ENCODE data around the gene INPP5B.

DNA sequence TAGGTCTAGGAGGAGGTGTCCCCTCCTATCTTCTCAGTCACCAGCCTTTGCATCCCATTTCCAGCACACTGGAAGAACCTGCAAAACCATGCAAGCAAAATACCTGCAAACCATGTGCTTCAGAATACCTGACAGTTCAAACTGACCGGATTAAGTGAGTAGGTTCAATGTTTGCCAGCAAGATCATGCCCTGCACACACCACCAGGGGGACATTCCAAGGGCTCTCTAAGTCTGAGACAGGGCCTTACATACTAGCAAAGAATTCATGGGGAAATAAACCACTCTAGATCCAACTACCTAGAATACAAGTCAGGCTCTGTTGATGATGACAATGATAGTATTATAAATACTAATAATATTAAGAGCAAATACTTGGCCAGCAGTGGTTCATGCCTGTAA lies 27.6 kb downstream of the INPP5B start:
- TF ChIP-seq, protein P1, sequence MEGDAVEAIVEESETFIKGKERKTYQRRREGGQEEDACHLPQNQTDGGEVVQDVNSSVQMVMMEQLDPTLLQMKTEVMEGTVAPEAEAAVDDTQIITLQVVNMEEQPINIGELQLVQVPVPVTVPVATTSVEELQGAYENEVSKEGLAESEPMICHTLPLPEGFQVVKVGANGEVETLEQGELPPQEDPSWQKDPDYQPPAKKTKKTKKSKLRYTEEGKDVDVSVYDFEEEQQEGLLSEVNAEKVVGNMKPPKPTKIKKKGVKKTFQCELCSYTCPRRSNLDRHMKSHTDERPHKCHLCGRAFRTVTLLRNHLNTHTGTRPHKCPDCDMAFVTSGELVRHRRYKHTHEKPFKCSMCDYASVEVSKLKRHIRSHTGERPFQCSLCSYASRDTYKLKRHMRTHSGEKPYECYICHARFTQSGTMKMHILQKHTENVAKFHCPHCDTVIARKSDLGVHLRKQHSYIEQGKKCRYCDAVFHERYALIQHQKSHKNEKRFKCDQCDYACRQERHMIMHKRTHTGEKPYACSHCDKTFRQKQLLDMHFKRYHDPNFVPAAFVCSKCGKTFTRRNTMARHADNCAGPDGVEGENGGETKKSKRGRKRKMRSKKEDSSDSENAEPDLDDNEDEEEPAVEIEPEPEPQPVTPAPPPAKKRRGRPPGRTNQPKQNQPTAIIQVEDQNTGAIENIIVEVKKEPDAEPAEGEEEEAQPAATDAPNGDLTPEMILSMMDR (IDR thresholded peaks at IDR 0.05) = peak in 1 of 3 donors; percentile 37
- no peak for TF ChIP-seq POLR2A (IDR thresholded peaks at IDR 0.05)
